ENCODE data around the gene C1orf53.
"Not testable (repeated sequence)": the region's sequence is repeated elsewhere in the genome, so short reads cannot be mapped to it uniquely, and the experiment has no call there.

The C1orf53 gene

DNA sequence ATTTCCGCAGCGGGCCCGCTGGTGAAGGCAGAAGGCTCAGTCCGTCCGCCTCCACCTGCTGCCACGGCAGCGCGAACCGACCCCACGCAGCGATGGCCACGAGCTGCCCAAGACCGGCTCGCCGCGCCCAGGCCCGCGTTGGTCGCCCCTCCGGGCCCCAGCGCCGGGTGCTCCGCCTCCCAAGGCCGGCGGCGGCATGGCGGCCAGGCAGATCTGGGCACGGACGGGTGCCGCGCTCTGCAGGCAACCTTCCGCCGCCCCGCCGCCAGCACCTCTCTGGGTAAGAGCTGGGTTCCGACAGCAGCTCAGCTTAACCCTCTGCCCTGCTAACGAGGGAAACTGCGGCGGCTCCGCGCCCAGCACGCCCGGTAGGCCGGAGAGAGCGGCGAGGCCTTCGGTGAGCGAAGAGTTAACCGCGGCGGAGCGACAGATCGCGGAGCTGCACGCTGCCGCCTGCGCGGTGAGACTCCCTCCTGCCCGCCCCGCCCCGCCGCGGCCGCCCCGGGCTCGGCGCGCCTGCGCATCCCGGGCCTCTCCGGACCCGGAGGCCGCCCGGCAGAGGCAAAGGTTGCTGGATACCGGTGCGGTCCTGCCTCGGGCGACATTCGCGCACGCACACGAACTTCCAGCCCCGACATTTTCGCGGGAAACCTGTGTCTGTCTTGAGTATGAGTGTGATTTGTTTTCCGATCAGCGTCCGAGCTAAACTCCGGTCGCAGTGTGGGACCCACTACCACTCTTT lies at the start of gene C1orf53:
C1orf53 (plus strand) TSS at position 177 of the 742 bp plus-strand sequence; CDS start at position 197, 20 bp downstream.
- H3K4me3 ChIP-seq (ENCODE audit: low read depth, low read length), result peak within 1 kb of the TSS; percentile 73

GRCh38 chr1:197855751-197856150 lies 46.7 kb upstream of the C1orf53 start:
- H3K4me3 ChIP-seq (ENCODE audit: low read depth, low read length), result not testable (repeated sequence)

GRCh38 chr1:197857477-197857876 lies 45.0 kb upstream of the C1orf53 start:
- H3K4me3 ChIP-seq (ENCODE audit: low read depth, low read length), result no peak overlapping the region

DNA sequence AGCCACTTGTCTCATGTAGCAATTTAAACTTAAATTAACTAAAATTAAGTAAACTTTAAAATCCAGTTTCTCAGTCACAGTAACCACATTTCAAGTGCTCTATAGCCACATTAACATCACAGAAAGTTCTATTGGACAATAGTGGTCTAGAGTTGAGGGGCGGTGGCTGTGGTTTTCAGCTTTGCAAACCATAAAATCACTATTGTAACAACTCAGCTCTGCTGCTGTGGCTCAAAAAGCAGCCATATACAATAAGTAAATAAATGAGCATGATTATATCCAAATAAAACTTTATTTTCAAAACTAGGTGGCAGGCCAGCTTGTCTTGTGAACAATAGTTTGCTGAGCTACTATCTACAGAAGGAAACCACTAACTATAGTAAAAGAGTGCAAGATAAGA lies 43.4 kb upstream of the C1orf53 start:
- no peak overlapping the region for H3K4me3 ChIP-seq (ENCODE audit: low read depth, low read length)

- H3K4me3 ChIP-seq (ENCODE audit: low read depth, low read length), result no peak overlapping the region
Measured at GRCh38 chr1:197862221-197862620, 40.2 kb upstream of the C1orf53 start.

DNA sequence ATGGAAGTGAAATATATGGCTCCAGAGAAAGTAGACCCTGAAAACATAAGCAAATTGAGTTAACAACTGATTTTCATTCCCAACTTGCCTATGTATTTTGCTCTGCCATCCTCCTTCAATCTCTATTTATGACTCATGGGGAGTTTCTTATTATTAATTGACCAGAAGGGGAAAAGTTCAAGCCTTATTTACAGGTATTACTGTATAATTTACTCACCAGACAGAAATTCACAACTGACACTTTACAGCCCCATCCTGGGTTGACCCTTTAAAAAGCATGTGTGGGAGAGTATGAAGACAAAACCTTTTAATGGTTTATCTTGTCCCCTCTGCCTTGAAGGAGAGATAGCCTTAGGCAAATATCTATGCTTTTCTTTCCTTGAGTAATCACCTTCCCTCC lies 39.8 kb upstream of the C1orf53 start:
- H3K4me3 ChIP-seq (ENCODE audit: low read depth, low read length), result no peak overlapping the region

GRCh38 chr1:197865809-197866208 lies 36.6 kb upstream of the C1orf53 start:
- no peak overlapping the region for H3K4me3 ChIP-seq (ENCODE audit: low read depth, low read length)

DNA sequence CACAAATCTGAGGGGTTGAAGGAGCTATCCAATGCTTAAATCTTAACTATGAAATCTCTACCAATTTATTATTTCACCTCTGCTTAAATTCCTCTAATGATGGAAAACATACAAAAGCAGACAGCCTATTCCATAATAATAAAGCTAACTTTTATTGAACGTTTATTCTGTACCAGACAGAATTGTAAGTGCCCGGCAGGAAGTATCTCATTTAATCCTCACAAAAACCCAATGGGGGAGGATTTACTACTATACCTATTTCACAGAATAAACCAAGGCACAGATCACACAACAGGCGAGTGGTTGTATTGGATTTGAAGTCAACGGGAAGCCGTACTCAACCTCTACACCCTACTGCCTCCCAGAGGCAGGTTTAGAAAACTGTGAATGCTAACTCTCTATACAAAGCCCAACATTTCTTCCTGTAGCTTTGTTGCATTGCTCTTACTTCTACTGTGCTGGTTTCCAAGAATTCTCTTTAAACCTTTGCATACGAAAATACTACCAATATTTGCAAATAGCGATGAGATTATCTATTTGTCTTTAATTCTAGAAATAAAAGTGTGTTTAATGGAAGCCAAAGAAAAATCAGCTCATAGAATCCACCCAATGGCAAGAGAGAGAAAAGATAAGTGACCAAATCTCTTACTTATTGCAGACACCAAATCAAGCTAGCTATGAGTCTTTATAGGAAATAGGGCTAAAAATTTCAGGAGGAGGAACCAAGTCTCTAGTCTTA lies 33.5 kb upstream of the C1orf53 start:
- no peak overlapping the region for H3K4me3 ChIP-seq (ENCODE audit: low read depth, low read length)

DNA sequence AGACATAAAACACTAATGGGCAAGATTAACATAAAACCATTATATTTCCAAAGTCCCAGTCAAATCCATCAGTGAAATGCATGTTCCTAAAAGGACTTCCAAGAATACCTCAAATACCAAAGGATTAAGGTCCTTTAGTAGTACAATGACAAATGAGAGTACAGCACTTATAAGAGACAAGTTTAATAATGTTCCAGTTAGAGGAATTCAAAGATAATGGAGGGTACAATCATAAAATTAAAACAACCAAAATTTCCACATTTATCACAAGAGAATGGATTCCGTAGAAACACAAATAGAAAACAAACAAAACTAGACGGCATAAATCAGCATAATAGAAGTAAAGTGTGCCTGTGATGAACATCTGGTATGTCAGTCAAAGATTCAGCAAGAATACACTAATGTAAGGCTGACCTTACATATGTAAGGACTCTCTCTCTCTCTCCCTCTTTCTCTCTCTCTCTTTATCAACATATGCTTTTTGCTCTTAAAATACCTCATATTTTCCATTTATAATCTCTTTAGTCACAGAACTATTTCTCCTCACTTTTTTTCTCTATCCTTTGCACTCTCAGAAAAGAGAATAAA lies 32.8 kb upstream of the C1orf53 start:
- H3K4me3 ChIP-seq (ENCODE audit: low read depth, low read length), result no peak overlapping the region

- H3K4me3 ChIP-seq (ENCODE audit: low read depth, low read length), result no peak overlapping the region
Measured at GRCh38 chr1:197876894-197877293, 25.5 kb upstream of the C1orf53 start.

DNA sequence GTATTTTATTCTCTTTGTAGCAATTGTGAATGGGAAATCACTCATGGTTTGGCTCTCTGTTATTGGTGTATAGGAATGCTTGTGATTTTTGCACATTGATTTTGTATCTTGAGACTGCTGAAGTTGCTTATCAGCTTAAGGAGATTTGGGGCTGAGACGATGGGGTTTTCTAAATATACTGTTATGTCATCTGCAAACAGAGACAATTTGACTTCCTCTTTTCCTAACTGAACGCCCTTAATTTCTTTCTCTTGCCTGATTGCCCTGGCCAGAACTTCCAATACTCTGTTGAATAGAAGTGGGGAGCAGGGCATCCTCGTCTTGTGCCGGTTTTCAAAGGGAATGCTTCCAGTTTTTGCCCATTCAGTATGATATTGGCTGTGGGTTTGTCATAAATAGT lies 22.0 kb upstream of the C1orf53 start:
- H3K4me3 ChIP-seq (ENCODE audit: low read depth, low read length), result not testable (repeated sequence)

GRCh38 chr1:197882241-197882640 lies 20.2 kb upstream of the C1orf53 start:
- H3K4me3 ChIP-seq (ENCODE audit: low read depth, low read length), result not testable (repeated sequence)

DNA sequence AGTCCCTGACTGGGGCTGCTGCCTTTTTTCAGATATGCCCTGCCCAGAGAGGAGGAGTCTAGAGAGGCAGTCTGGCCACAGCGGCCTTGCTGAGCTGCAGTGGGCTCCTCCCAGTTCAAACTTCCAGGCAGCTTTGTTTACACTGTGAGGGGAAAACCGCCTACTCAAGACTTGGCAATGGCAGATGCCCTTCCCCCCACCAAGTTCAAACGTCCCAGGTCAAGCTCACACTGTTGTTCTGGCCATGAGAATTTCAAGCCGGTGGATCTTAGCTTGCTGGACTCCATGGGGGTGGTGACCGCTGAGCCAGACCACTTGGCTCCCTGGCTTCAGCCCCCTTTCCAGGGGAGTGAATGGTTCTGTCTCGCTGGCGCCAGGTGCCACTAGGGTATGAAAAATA lies 18.3 kb upstream of the C1orf53 start:
- H3K4me3 ChIP-seq (ENCODE audit: low read depth, low read length), result no peak overlapping the region

DNA sequence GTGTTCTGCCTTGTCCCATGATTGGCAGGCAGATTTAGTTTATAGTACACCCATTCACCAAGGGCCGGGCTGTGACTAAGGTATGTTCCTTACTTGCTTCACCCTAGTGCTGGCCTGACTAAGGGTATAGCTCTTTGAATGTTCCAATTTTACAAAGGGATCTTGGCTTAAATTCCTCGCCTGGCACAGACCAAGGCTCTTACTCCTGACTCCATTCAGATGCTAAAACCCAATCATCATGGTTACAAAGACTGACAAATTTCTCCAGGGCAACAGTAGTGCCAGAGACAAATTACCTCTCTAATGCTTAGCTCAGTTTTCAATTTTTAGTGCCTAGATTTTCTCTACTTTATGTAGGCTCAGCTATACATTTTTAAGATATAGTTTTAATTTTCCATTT lies 11.5 kb upstream of the C1orf53 start:
- H3K4me3 ChIP-seq (ENCODE audit: low read depth, low read length), result no peak overlapping the region

GRCh38 chr1:197892684-197893083 lies 9.7 kb upstream of the C1orf53 start:
- H3K4me3 ChIP-seq (ENCODE audit: low read depth, low read length), result no peak overlapping the region

DNA sequence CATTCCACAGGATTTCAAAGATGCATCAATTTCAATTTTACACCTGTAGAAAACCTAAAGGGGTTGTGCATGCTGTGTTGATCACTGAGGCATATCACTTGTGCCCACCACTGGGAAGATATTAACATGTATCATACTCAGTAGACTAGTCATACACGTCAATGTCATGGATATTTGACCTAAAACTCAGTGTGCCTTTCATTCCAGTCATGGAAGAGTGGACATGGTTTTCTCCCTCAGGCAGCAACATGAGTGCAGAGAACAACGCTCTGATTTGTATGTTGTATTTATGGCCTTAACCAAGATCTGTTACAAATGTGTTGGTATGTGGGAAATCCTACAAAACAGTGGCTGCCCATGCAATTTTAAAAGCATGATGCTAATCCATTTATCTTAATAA lies 6.1 kb upstream of the C1orf53 start:
- H3K4me3 ChIP-seq (ENCODE audit: low read depth, low read length), result no peak overlapping the region

- H3K4me3 ChIP-seq (ENCODE audit: low read depth, low read length), result no peak overlapping the region
Measured at GRCh38 chr1:197899037-197899436, 3.4 kb upstream of the C1orf53 start.

DNA sequence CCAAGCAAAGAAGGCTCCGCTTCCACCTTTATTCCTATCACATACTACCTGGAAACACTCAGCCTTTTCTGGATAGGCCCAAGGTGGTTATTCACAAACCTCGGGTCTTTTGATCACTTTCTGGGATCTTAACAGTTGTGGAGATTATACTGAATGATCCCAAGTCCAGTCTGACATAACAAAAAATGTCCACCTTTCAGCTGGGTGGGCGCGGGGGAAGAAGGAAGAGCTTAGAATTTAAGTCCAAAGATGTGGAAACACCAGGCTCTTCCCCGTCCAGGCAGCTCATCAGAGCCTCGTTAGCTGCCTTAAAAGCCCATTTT lies 338 bp upstream of the C1orf53 start:
- peak overlapping the region; percentile 73 for H3K4me3 ChIP-seq (ENCODE audit: low read depth, low read length)

DNA sequence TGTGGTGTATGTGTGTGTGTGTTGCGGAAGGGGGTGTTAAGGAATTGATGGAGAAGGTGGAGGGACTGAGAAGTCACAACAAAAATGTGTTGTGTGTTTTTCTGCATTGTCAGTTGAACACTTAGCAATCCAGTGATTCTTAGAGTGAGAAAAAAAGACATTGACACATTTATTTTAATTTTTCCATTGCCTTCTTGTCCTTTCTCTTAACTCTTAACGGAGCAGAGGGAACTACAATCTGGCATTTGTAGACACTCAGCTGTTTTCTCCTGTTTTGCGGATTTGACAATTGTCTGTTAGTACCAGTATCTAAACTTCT lies 725 bp downstream of the C1orf53 start:
- peak overlapping the region; percentile 56 for H3K4me3 ChIP-seq (ENCODE audit: low read depth, low read length)

- no peak overlapping the region for H3K4me3 ChIP-seq (ENCODE audit: low read depth, low read length)
Measured at GRCh38 chr1:197904126-197904787, 1.8 kb downstream of the C1orf53 start.

DNA sequence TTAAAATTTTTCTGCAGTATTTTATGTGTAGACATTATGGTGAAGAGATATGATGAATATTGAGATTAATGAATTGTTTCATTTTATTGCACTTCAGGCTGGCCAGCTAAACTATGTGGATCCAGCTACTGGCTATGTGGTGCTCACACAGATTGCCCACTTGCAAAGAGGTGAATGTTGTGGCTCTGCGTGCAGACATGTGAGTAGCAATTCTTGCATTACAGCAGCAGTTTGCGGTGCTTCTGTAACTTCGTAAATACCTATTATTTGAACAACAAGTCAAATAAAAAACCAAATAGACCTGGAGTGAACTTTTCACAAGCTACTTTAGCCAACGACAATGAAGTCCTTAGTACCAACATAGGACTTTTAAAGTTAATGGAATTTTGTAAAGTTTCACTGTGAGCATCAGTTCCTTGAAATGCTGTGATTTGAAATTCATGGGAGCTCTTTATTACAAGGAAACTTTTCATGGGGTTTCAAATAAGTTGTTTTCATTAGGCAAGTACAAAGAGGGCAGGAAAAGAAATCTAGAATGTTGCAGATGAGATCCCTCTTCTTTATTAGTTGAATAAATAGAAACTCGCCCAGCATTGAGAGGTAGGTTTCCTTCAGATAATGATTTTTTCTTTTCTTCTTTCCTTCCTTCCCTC lies 3.4 kb downstream of the C1orf53 start:
- H3K4me3 ChIP-seq (ENCODE audit: low read depth, low read length), result no peak overlapping the region
